ENCODE results near the gene SLC6A1.
"Not testable (repeated sequence)": the region's sequence is repeated elsewhere in the genome, so short reads cannot be mapped to it uniquely, and the experiment has no call there.

The SLC6A1 gene

GRCh38 chr3:11071096-11071755 is 78.7 kb downstream of the SLC6A1 start:
- no peak overlapping the region for H3K4me3 ChIP-seq (ENCODE audit: low read length)
- no peak for TF ChIP-seq CTCF (conservative IDR thresholded peaks at IDR 0.05; ENCODE audit: low read depth, low read length)
- no peak for DNase-seq (ENCODE audit: low read depth)

- TF ChIP-seq CTCF (conservative IDR thresholded peaks at IDR 0.05; ENCODE audit: low read depth, low read length), result no peak
- DNase-seq (ENCODE audit: low read depth), result no peak
- no peak overlapping the region for H3K4me3 ChIP-seq (ENCODE audit: low read length)
These were observed 80.1 kb downstream of the SLC6A1 start for GRCh38 chr3:11072631-11073030.

GRCh38 chr3:11074011-11074410 is 81.5 kb downstream of the SLC6A1 start:
- no peak for DNase-seq (ENCODE audit: low read depth)
- TF ChIP-seq CTCF (conservative IDR thresholded peaks at IDR 0.05; ENCODE audit: low read depth, low read length), result no peak
- H3K4me3 ChIP-seq (ENCODE audit: low read length), result no peak overlapping the region

- TF ChIP-seq CTCF (conservative IDR thresholded peaks at IDR 0.05; ENCODE audit: low read depth, low read length), result no peak
- no peak overlapping the region for H3K4me3 ChIP-seq (ENCODE audit: low read length)
- no peak for DNase-seq (ENCODE audit: low read depth)
These were observed 81.9 kb downstream of the SLC6A1 start for GRCh38 chr3:11074451-11074850.

GRCh38 chr3:11075122-11075521 is 82.6 kb downstream of the SLC6A1 start:
- H3K4me3 ChIP-seq (ENCODE audit: low read length); DNase-seq (ENCODE audit: low read depth): not testable (repeated sequence)

GRCh38 chr3:11076711-11077110 is 84.2 kb downstream of the SLC6A1 start:
- no peak overlapping the region for H3K4me3 ChIP-seq (ENCODE audit: low read length)
- no peak for TF ChIP-seq CTCF (conservative IDR thresholded peaks at IDR 0.05; ENCODE audit: low read depth, low read length)
- DNase-seq (ENCODE audit: low read depth), result no peak

- no peak overlapping the region for H3K4me3 ChIP-seq (ENCODE audit: low read length)
- no peak for DNase-seq (ENCODE audit: low read depth)
- TF ChIP-seq CTCF (conservative IDR thresholded peaks at IDR 0.05; ENCODE audit: low read depth, low read length), result no peak
These were observed 84.9 kb downstream of the SLC6A1 start for GRCh38 chr3:11077466-11077865.
